Femur (tissue), 1 donor: Measurements from ENCODE around the gene UGGT1.
"Not testable (repeated sequence)": the region's sequence is repeated elsewhere in the genome, so short reads cannot be mapped to it uniquely, and the experiment has no call there.

Experiments used
- DNase-seq: peaks from one replicate; pipeline ENCODE4 v3.0.0-alpha.2; 2017

Gene UGGT1

DNA sequence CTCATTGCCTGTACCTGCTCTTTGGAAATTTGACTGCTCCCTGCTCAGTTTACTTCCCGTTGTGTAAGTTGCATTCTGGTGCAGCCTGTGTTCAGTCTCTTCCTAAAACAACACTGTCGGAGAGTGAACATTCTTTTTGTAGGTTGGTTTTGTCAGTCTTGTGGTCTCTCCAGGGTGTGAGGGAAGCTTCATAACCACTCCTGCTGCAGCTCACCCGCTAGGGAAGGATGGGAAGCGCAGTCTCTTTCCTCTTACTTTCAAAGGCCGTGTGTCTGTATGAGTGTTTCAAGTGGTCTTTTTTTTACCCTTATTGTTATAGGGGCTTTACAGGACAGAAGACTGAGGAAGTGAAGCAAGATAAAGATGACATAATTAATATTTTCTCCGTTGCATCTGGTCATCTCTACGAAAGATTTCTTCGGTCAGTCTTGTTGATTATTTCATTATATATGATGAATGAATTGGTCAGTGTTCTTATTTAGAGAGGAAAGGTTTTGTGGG is 87.2 kb downstream of the UGGT1 start:
- DNase-seq: no peak

GRCh38 chr2:128178650-128179460 is 87.9 kb downstream of the UGGT1 start:
- peak; percentile 61 for DNase-seq

DNA sequence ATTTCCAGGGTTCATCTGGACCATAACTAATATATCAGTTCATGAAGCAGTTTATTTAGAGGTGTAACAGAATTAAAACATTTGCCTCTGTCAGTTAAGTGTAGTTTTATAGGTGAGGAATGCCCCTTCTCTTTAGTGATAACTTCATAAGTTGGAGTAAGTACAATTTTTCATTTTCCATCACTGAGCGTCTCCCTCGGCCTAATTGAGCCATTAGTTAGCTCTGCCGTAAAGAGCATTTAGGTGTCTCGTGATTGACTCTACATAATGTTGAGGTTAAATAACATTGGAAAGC is 88.4 kb downstream of the UGGT1 start:
- no peak for DNase-seq

GRCh38 chr2:128180031-128180430 is 89.0 kb downstream of the UGGT1 start:
- DNase-seq: no peak

DNA sequence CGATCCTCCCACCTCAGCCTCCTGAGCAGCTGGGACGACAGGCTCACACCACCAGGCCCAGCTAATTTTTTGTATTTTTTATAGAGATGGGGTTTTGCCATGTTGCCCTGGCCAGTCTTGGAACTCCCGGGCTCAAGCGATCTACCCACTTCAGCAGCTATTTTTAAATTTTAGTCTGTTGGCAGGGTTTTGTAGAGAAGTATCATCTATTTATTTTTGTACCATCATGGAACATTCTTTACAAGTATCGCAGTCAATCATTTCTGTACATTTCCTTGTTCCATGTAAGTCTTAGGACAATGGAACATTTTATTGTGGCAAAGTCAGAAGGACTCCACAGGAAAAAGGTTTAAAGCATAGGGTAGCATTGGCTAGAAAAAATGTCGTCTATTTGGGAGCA is 94.6 kb downstream of the UGGT1 start:
- DNase-seq: no peak

- DNase-seq: no peak
These were observed 96.1 kb downstream of the UGGT1 start for GRCh38 chr2:128187032-128187654.

DNA sequence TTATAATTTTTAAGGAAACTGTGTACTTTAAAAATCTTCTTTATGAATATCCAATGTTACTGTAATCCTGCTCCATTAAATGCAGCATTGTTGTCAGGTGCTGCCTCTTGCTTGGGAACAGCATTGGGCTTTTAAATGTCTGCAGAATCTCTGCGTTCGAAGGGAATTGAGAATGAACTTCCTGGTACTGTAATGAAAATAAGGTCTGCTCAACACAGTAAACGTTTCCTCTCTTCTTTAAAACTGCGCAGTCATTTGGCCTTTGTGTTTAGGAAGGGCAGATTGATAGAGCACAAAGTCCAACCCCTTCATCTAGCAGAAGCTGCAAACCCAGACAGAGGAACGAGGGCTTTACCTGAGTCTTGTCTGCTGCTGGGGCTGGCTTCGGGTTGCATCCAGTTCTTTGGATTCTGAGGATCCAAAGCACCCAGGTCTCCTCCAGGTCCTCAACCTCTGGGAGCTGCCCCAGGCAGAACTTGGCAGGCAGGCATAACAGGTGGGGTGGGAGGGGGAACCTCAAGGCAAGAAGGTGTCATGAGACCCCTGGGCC is 104.5 kb downstream of the UGGT1 start:
- DNase-seq: no peak

DNA sequence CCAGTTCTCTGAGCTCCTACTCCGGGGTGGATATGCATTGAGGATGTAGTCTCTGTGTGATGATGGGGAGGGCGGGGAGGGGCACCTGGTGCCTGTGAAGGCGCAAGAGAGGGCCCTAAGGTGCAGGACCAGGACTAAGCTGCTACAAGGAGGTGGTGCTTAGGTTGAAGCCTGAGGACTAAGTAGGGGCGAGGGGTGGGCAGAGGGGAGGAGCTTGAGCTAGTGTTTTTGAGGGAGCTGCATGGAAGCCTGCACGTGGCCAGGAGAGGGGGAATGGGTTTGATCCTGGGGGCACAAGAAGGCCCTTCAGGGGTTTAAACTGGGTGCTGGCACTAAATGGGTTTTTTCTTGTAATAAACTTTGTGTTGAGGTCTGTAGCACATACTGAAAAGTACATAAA is 105.0 kb downstream of the UGGT1 start:
- no peak for DNase-seq

DNA sequence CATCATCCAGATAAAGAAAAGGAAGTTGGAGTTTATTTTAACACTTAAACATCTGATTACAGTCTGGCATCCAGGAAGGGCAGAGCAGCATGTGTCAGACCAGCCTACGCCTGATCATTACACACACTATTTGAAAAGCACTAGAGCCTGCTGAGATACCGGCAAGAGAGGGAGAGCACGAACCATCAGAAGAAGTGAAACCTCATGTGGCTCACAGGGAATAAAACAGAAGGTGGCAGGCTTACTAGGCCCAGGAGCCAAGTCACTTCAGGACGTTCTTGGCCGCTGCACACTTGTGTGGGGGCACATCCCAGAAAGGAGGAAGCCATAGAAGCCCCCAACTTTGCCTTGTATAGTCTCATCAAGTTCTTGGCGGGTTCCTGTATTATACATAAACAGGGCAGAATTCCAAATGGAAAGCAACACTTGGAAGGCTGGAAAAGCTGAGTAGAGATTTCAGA is 105.5 kb downstream of the UGGT1 start:
- DNase-seq: no peak

DNA sequence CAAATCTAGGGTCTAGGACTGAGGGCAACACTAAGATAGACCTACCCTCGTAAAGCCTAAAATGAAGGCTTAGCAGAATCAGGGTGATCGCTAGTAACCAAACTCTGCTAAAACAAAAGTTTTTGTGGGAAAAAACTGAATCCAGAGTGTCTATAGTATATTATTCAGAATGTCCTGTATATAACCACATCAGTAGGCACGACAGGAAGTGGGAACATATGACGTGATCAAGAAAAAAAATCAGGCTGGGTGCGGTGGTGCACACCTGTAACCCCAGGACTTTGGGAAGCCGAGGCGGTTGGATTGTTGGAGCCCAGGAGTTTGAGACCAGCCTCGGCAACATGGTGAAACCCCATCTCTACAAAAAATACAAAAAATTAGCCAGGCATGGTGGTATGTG is 106.1 kb downstream of the UGGT1 start:
- DNase-seq: no peak

GRCh38 chr2:128198656-128199055 is 107.7 kb downstream of the UGGT1 start:
- no peak for DNase-seq

DNA sequence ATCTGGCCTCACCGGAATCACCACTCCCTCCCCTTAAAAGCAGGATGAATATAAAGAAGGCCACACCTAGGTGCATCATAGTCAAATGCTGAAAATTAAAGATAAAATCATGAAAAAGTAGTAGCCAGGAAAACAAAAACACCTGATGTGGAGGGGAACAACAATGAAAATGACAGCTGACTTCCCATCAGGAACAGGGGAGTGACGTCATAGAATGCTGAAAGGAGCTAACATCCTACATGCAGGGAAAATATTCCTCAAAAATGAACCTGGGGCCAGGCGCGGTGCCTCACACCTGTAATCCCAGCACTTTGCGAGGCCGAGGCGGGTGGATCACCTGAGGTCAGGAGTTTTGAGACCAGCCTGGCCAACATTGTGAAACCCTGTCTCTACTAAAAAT is 108.1 kb downstream of the UGGT1 start:
- no peak for DNase-seq

DNA sequence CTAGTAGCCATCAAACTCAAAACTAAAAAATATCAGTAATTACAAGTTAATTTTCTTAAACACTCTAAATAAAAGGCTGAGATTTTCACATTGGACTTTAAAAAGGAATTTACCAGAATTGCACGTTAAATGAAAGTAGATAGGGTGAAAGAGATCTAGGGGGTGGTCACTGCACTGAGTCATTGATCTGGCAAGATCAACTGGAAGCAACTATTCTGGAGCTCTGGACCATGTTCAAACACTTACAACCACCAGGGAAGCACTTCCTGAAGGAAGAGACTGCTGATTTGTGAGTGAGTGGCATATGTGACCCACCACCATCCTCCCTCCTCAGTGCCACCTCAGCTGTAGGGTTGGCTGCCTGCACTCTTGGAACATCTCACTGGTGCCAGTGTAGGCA is 111.8 kb downstream of the UGGT1 start:
- DNase-seq: no peak

DNA sequence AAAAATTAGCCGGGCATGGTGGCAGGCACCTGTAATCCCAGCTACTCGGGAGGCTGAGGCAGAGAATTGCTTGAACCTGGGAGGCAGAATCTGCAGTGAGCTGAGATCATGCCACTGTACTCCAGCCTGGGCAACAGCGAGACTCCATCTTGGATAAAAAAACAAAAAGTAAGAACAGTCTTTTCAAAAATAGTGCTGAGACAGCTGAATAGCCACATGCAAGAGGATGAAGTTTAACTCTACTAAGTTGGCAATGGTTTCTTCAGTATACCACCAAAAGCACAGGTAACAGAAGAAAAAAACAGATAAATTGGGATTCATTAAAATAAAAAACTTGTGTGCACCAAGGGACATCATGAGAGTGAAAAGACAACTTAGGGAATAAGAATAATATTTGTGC is 115.2 kb downstream of the UGGT1 start:
- DNase-seq: no peak

- no peak for DNase-seq
These were observed 117.0 kb downstream of the UGGT1 start for GRCh38 chr2:128208023-128208422.

- not testable (repeated sequence) for DNase-seq
These were observed 117.8 kb downstream of the UGGT1 start for GRCh38 chr2:128208631-128209324.

DNA sequence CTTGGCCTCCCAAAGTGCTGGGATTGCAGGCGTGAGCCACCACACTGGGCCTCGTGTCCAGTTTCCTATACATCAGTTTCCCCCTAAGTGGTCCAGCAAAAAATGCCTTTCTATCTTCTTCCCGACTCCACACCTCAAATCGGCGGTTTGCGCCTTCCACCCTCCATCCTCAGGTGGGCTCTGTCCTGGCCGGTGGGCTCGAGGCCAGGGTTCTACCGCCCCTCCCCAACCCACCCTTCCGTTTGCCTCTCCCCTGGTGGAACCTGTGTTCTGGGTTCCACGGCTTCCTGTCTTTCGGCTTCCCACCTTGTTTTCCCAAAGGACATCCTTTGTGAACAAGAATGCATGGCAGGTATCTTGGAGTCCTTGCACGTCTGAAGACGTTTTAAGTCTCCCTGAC is 123.3 kb downstream of the UGGT1 start:
- no peak for DNase-seq

DNA sequence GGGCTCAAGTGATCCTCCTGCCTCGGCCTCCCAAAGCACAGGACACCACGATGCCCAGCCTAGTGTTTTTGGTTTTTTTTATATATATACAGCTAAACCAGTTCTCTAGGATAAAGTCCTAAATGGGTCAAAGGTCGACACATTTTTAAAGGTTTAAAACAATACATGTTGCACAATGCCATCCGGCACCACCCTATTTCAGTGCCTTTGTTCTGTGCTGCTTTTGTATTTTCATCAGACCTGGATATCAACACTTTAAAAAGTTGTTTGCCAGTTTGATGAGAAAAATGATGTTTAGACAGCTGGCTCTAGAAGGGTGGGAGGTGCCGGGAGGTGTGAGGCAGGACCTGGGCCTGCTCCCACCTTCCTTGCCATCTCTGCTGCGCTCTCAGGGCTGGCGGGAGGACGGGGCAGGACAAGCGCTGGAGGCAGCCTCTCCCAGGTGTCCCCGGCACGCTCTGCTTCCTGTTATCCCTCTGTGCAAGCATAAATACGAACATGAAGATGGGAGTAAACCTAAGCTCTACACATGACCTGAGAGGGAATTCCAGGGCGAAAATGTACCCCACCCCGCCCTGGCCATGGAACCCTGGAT is 124.0 kb downstream of the UGGT1 start:
- no peak for DNase-seq

DNA sequence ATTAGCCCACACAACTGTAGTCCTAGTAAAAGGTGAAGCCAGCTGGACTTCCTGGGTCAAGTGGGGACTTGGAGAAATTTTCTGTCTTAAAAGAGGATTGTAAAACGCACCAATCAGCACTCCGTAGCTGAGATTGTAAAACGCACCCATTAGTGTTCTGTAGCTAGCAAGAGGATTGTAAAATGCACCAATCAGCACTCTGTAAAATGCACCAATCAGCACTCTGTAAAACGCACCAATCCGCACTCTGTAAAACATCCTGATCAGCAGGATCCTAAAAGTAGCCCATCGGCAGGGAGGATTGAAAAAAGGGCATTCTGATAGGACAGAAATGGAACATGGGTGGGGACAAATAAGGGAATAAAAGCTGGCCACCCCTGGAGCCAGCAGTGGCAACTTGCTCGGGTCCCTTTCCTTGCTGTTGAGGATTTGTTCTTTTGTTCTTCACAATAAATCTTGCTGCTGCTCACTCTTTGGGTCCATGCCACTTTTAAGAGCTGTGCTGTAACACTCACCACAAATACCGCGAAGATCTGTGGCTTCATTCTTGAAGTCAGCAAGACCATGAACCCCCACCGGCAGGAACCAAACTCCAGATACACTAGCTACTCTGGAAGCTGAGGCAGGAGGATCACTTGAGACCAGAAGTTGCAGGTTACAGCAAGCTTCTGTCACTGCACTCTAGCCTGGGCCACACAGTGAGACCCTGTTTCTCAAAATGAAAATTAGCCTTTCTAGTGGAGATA is 125.1 kb downstream of the UGGT1 start:
- DNase-seq: no peak

GRCh38 chr2:128217671-128218070 is 126.7 kb downstream of the UGGT1 start:
- no peak for DNase-seq

DNA sequence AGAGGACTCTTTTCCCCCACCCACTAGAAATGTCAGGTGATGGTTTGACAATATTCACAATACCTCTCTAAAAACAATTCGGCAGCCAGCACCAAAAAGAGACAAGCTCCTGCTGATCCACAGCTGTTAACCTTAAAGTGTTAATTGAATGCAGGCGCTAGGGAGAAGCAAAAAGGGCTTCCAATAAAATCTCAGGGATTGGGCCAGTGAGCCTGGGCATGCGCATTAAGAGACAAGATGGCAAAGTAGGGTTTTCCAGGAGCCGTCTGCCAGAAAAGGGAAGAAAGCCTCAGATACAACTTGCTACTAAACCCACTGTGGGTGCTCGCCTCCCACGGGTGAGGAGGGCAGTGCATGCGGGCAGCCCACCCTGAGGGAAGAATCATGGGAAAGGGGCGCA is 128.9 kb downstream of the UGGT1 start:
- no peak for DNase-seq

DNA sequence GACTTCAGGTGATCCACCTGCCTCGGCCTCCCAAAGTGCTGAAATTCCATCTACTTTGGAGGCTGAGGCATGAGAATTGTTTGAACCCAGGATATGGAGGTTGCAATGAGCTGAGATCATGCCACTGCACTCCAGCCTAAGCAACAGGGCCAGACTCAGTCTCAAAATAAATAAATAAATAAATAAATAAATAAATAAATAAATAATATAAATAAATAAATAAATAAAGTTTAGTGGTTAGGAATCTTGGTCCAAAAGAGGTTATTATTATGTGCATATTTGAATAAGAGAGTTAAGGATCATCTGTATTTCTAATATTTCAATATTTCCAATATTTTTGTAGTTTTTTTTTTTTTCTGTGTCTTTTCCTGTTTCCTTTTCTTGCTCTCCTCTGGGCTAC is 136.9 kb downstream of the UGGT1 start:
- no peak for DNase-seq

GRCh38 chr2:128228894-128229293 is 137.9 kb downstream of the UGGT1 start:
- DNase-seq: no peak
